Measurements from ENCODE around the gene PNMT. TPM values are rescaled to one million over a fixed set of nuclear protein-coding genes. Genes with fewer than 3 reads are reported as not detected.

The PNMT gene
- total and polyA plus RNA-seq, 2 donors (not counting 3 experiments of a cell fraction or from before 2014, with no cell fraction given) = 0.11 TPM; not detected in 1

DNA sequence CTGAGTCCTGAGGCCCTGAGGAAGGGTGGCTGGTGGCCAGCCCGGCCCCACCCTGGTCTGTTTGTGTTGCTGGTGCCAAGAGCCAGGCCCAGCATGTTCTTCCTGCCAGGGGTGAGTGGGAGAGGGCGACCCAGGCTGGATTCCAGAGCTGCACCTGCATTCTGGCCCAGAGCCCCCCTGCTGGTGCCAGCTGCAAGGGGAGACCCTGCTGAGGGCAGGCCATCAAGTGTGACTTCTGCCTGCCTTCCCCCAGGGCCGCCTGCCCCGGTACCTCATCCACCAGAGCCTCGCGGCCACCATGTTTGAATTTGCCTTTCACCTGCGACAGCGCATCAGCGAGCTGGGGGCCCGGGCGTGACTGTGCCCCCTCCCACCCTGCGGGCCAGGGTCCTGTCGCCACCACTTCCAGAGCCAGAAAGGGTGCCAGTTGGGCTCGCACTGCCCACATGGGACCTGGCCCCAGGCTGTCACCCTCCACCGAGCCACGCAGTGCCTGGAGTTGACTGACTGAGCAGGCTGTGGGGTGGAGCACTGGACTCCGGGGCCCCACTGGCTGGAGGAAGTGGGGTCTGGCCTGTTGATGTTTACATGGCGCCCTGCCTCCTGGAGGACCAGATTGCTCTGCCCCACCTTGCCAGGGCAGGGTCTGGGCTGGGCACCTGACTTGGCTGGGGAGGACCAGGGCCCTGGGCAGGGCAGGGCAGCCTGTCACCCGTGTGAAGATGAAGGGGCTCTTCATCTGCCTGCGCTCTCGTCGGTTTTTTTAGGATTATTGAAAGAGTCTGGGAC, 5.5 kb upstream of the PNMT start:
- Histone ChIP-seq H3K9me3 (replicated peaks; ENCODE audit: control insufficient read depth, insufficient read depth, low read length) (no peaks in the 10 kb centered on the region), H3K79me2 (ENCODE audit: control insufficient read depth, insufficient read depth, low read length) (no peaks in the 10 kb centered on the region), H3K4me1 (ENCODE audit: control insufficient read depth, extremely low read depth, insufficient read depth, low read length) (peaks cover 16% of the 10 kb centered on the region), H2AFZ (ENCODE audit: low read depth, low read length) (no peak overlapping the region), H4K20me1 (replicated peaks; ENCODE audit: control insufficient read depth, extremely low read depth, insufficient read depth, low read length) (no peaks in the 10 kb centered on the region), H3K4me3 (replicated peaks in 1 of 3; ENCODE audit: insufficient read depth in 1 of 3, low read depth in 1 of 3, low read length in 3 of 3) (no peak overlapping the region), H3K9ac (replicated peaks; ENCODE audit: extremely low read depth, insufficient read depth, low read length) (no peak overlapping the region), H3K36me3 (ENCODE audit: control insufficient read depth in 2 of 2, extremely low read depth in 1 of 2, insufficient read depth in 2 of 2, low read length in 2 of 2) (peaks cover 0 to 2% of the 10 kb centered on the region in 2 experiments), H3K9me1 (replicated peaks; ENCODE audit: control insufficient read depth, extremely low read depth, insufficient read depth, low read length) (no peaks in the 10 kb centered on the region), H3K27me3 (ENCODE audit: control insufficient read depth in 2 of 2, insufficient read depth in 2 of 2, low read length in 2 of 2) (peaks cover 4 to 10% of the 10 kb centered on the region in 2 experiments), H3K4me2 (ENCODE audit: insufficient read depth, low read length) (no peak overlapping the region), H3K27ac (ENCODE audit: insufficient read depth, low read depth, low read length) (no peak overlapping the region)
- no peak for FAIRE-seq
- BruUV-seq (replicated peaks) = no TSS peak
- ChIA-PET CTCF (interaction anchor here (1.2 to 1.3 kb wide), 2 partner anchors 28 to 41 kb away, joined by 3 to 5 read pairs; no protein-coding TSS in a partner anchor), POLR2A (no interaction called here)
- dilution Hi-C loops (cut with MboI; ENCODE audit: extremely low pct_ligation_motif_present, low sequenced_read_pairs) (no loop called here), intact Hi-C loops (cut with micrococcal nuclease) (no loop called here)
- TF ChIP-seq, protein P1, sequence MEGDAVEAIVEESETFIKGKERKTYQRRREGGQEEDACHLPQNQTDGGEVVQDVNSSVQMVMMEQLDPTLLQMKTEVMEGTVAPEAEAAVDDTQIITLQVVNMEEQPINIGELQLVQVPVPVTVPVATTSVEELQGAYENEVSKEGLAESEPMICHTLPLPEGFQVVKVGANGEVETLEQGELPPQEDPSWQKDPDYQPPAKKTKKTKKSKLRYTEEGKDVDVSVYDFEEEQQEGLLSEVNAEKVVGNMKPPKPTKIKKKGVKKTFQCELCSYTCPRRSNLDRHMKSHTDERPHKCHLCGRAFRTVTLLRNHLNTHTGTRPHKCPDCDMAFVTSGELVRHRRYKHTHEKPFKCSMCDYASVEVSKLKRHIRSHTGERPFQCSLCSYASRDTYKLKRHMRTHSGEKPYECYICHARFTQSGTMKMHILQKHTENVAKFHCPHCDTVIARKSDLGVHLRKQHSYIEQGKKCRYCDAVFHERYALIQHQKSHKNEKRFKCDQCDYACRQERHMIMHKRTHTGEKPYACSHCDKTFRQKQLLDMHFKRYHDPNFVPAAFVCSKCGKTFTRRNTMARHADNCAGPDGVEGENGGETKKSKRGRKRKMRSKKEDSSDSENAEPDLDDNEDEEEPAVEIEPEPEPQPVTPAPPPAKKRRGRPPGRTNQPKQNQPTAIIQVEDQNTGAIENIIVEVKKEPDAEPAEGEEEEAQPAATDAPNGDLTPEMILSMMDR (IDR thresholded peaks at IDR 0.05; ENCODE audit: extremely low read depth in 1 of 2, insufficient read depth in 1 of 2, low read depth in 1 of 2, low read length in 2 of 2) = no peak
- TF ChIP-seq MYC (IDR thresholded peaks at IDR 0.05; ENCODE audit: low read depth, low read length) (no peak), JUN (IDR thresholded peaks at IDR 0.05; ENCODE audit: borderline replicate concordance, insufficient read depth, insufficient read length, low read depth) (no peak), GATA2 (IDR thresholded peaks at IDR 0.05; ENCODE audit: insufficient read depth, insufficient read length, low read depth, low read length) (no peak), EZH2 (IDR thresholded peaks at IDR 0.05; ENCODE audit: borderline replicate concordance, low read depth, low read length, severe bottlenecking) (no peak), FOS (IDR thresholded peaks at IDR 0.05; ENCODE audit: borderline replicate concordance, insufficient read depth, low read length) (no peak), POLR2AphosphoS5 (IDR thresholded peaks at IDR 0.05; ENCODE audit: insufficient read depth, low read depth, low read length) (no peak), POLR2A (IDR thresholded peaks at IDR 0.05; ENCODE audit: low read depth, low read length) (no peak)
- TF ChIP-seq, protein P2, sequence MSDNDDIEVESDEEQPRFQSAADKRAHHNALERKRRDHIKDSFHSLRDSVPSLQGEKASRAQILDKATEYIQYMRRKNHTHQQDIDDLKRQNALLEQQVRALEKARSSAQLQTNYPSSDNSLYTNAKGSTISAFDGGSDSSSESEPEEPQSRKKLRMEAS (IDR thresholded peaks at IDR 0.05; ENCODE audit: insufficient read depth, insufficient read length) = no peak
- no peak for DNase-seq (ENCODE audit: low read depth, low spot score)

All from endothelial cell of umbilical vein (primary cell).